HG03378 (cell line): ENCODE measurements around the gene PHF21B.

ENCODE experiments used
- ATAC-seq: cut with Tn5 transposase; IDR thresholded peaks from one replicate; pipeline ENCODE4 v1.9.1; 2021; ENCODE audit warnings: mild to moderate bottlenecking, moderate library complexity; ENCODE audit not compliant: unreplicated experiment

PHF21B gene

GRCh38 chr22:45019861-45020655, 10.3 kb upstream of the PHF21B start:
- no peak for ATAC-seq

- no peak for ATAC-seq
Measured at GRCh38 chr22:45014654-45015053, 4.8 kb upstream of the PHF21B start.

GRCh38 chr22:45013138-45013537, 3.3 kb upstream of the PHF21B start:
- ATAC-seq: no peak

GRCh38 chr22:45010532-45010900, 711 bp upstream of the PHF21B start:
- ATAC-seq: no peak

- ATAC-seq: no peak
Measured at GRCh38 chr22:45008751-45009605, 827 bp downstream of the PHF21B start.

- ATAC-seq: no peak
Measured at GRCh38 chr22:45008186-45008681, 1.6 kb downstream of the PHF21B start.

GRCh38 chr22:45007391-45008185, 2.2 kb downstream of the PHF21B start:
- ATAC-seq: no peak

GRCh38 chr22:45006964-45007390, 2.8 kb downstream of the PHF21B start:
- no peak for ATAC-seq

- ATAC-seq: no peak
Measured at GRCh38 chr22:45006111-45006963, 3.5 kb downstream of the PHF21B start.

- no peak for ATAC-seq
Measured at GRCh38 chr22:45001653-45002052, 8.2 kb downstream of the PHF21B start.

GRCh38 chr22:45000330-45000729, 9.5 kb downstream of the PHF21B start:
- ATAC-seq: no peak

GRCh38 chr22:44999687-45000086, 10.1 kb downstream of the PHF21B start:
- no peak for ATAC-seq

GRCh38 chr22:44999231-44999630, 10.6 kb downstream of the PHF21B start:
- no peak for ATAC-seq

GRCh38 chr22:44998296-44998695, 11.5 kb downstream of the PHF21B start:
- ATAC-seq: no peak

- ATAC-seq: no peak
Measured at GRCh38 chr22:44997060-44997459, 12.7 kb downstream of the PHF21B start.

- ATAC-seq: no peak
Measured at GRCh38 chr22:44996648-44997047, 13.2 kb downstream of the PHF21B start.

- no peak for ATAC-seq
Measured at GRCh38 chr22:44996120-44996519, 13.7 kb downstream of the PHF21B start.

- ATAC-seq: no peak
Measured at GRCh38 chr22:44995715-44996114, 14.1 kb downstream of the PHF21B start.

GRCh38 chr22:44995105-44995514, 14.7 kb downstream of the PHF21B start:
- ATAC-seq: no peak
